H9 (cell line): ENCODE data around the gene EFCAB6. TPM values are rescaled to one million over a fixed set of nuclear protein-coding genes. Genes with fewer than 3 reads are reported as not detected.

Source experiments
- DNase-seq: peaks from one replicate; pipeline ENCODE4 v3.0.0-alpha.2; 2017
- H2AFZ ChIP-seq: one replicate; pipeline ENCODE4 v1.6.1; 2013; ENCODE audit warnings: mild to moderate bottlenecking, low read length, control low read depth, moderate library complexity
- H2AK5ac ChIP-seq: 2 replicates; pipeline ENCODE4 v1.6.1; 2013; ENCODE audit warnings: low read length, control low read depth, mixed read lengths; ENCODE audit not compliant: insufficient read length
- H2BK120ac ChIP-seq: one replicate; pipeline ENCODE4 v1.6.1; 2013; ENCODE audit warnings: low read depth, mild to moderate bottlenecking, low read length, control low read depth, inconsistent platforms; ENCODE audit not compliant: poor library complexity, severe bottlenecking
- H2BK12ac ChIP-seq: 2 replicates; pipeline ENCODE4 v1.6.1; 2013; ENCODE audit warnings: low read length, control low read depth, mixed read lengths, low read depth; ENCODE audit not compliant: insufficient read length
- H2BK15ac ChIP-seq: 2 replicates; pipeline ENCODE4 v1.6.1; 2013; ENCODE audit warnings: low read depth, low read length, control low read depth
- H2BK20ac ChIP-seq: one replicate; pipeline ENCODE4 v1.6.1; 2013; ENCODE audit warnings: low read depth, mild to moderate bottlenecking, low read length, control low read depth, inconsistent platforms; ENCODE audit not compliant: poor library complexity, severe bottlenecking
- H2BK5ac ChIP-seq: 2 replicates; pipeline ENCODE4 v1.6.1; 2013; ENCODE audit warnings: low read length, control low read depth, mixed read lengths; ENCODE audit not compliant: insufficient read length
- H3K14ac ChIP-seq: 2 replicates; pipeline ENCODE4 v1.6.1; 2013; ENCODE audit warnings: low read length, control low read depth; ENCODE audit not compliant: insufficient read depth
- H3K18ac ChIP-seq: 2 replicates; pipeline ENCODE4 v1.6.1; 2013; ENCODE audit warnings: low read depth, mild to moderate bottlenecking, mixed read lengths, low read length, control low read depth; ENCODE audit not compliant: insufficient read length
- H3K23ac ChIP-seq: 2 replicates; pipeline ENCODE4 v1.6.1; 2013; ENCODE audit warnings: low read length, control low read depth, mixed read lengths, low read depth; ENCODE audit not compliant: insufficient read length
- H3K23me2 ChIP-seq: 2 replicates; pipeline ENCODE4 v1.6.1; 2013; ENCODE audit warnings: low read depth, mild to moderate bottlenecking, mixed read lengths, low read length, control low read depth; ENCODE audit not compliant: insufficient read length, poor library complexity, severe bottlenecking
- H3K27ac ChIP-seq: 2 replicates; pipeline ENCODE4 v1.5.1; 2013; ENCODE audit warnings: low read length, control low read depth, mixed read lengths, low read depth; ENCODE audit not compliant: insufficient read length
- H3K27me3 ChIP-seq: 2 replicates; pipeline ENCODE4 v1.6.1; 2013; ENCODE audit warnings: low read length, control low read depth, inconsistent platforms; ENCODE audit not compliant: insufficient read depth
- H3K4ac ChIP-seq: 2 replicates; pipeline ENCODE4 v1.6.1; 2013; ENCODE audit warnings: low read depth, mild to moderate bottlenecking, control low read depth, inconsistent platforms, low read length, moderate library complexity
- H3K4me1 ChIP-seq: 2 replicates; pipeline ENCODE4 v1.6.1; 2013; ENCODE audit warnings: low read length, control low read depth, inconsistent platforms; ENCODE audit not compliant: insufficient read depth
- H3K4me2 ChIP-seq: 2 replicates; pipeline ENCODE4 v1.6.1; 2013; ENCODE audit warnings: low read length, control low read depth, mixed read lengths; ENCODE audit not compliant: insufficient read length, insufficient read depth
- H3K56ac ChIP-seq: 2 replicates; pipeline ENCODE4 v1.6.1; 2013; ENCODE audit warnings: low read depth, mild to moderate bottlenecking, mixed read lengths, low read length, control low read depth; ENCODE audit not compliant: insufficient read length
- H3K79me1 ChIP-seq: 2 replicates; pipeline ENCODE4 v1.6.1; 2013; ENCODE audit warnings: low read depth, mild to moderate bottlenecking, moderate library complexity, low read length, control low read depth, inconsistent platforms; ENCODE audit not compliant: insufficient read depth, poor library complexity, severe bottlenecking
- H3K79me2 ChIP-seq: 2 replicates; pipeline ENCODE4 v1.6.1; 2013; ENCODE audit warnings: low read length, control low read depth, inconsistent platforms; ENCODE audit not compliant: insufficient read depth
- H3K9ac ChIP-seq: 2 replicates; pipeline ENCODE4 v1.6.1; 2013; ENCODE audit warnings: low read length, control low read depth, mixed read lengths; ENCODE audit not compliant: insufficient read length; ENCODE audit errors: extremely low read depth
- H3K9me3 ChIP-seq: one replicate; pipeline ENCODE4 v1.6.1; 2013; ENCODE audit warnings: low read depth, low read length, inconsistent platforms; ENCODE audit not compliant: control insufficient read depth
- H3T11ph ChIP-seq: one replicate; pipeline ENCODE4 v1.6.1; 2013; ENCODE audit warnings: mild to moderate bottlenecking, low read length, control low read depth, inconsistent platforms
- H4K20me1 ChIP-seq: one replicate; pipeline ENCODE4 v1.6.1; 2013; ENCODE audit not compliant: control insufficient read depth, insufficient read length, insufficient read depth
- H4K5ac ChIP-seq: 2 replicates; pipeline ENCODE4 v1.6.1; 2013; ENCODE audit warnings: low read depth, mild to moderate bottlenecking, mixed read lengths, low read length, control low read depth; ENCODE audit not compliant: insufficient read length
- H4K8ac ChIP-seq: replicated peaks from 2 replicates; pipeline ENCODE4 v1.6.1; 2013; ENCODE audit warnings: low read length, control low read depth, mixed read lengths, low read depth; ENCODE audit not compliant: insufficient read length
- H4K91ac ChIP-seq: 2 replicates; pipeline ENCODE4 v1.6.1; 2013; ENCODE audit warnings: low read depth, mild to moderate bottlenecking, moderate library complexity, mixed read lengths, low read length, control low read depth; ENCODE audit not compliant: insufficient read length
- H3K27ac Mint-ChIP-seq, 3 experiments: 2 replicates in 2 of 3; 3 replicates in 1 of 3; pipeline ENCODE4 v1.8.0; 2020 to 2021; ENCODE audit warnings: mixed read lengths in 3 of 3, mild to moderate bottlenecking in 1 of 3, moderate library complexity in 1 of 3
- H3K27me3 Mint-ChIP-seq: 2 replicates; pipeline ENCODE4 v1.8.0; 2021; ENCODE audit warnings: low read depth, mild to moderate bottlenecking, moderate library complexity, mixed read lengths
- H3K36me3 Mint-ChIP-seq, 3 experiments: 2 replicates in 2 of 3; 3 replicates in 1 of 3; pipeline ENCODE4 v1.8.0; 2020 to 2021; ENCODE audit warnings: low read depth in 3 of 3, mixed read lengths in 3 of 3; ENCODE audit not compliant: insufficient read depth in 1 of 3
- H3K4me1 Mint-ChIP-seq, 2 experiments: 2 replicates each; pipeline ENCODE4 v1.8.0; 2020; ENCODE audit warnings: mixed read lengths in 2 of 2
- H3K4me3 Mint-ChIP-seq, 2 experiments: 2 replicates in 1 of 2; 3 replicates in 1 of 2; pipeline ENCODE4 v1.8.0; 2020 to 2021; ENCODE audit warnings: mild to moderate bottlenecking in 2 of 2, mixed read lengths in 2 of 2, moderate library complexity in 1 of 2
- H3K9me3 Mint-ChIP-seq, 2 experiments: 2 replicates in 1 of 2; 3 replicates in 1 of 2; pipeline ENCODE4 v1.8.0; 2020; ENCODE audit warnings: mild to moderate bottlenecking in 2 of 2, mixed read lengths in 2 of 2, moderate library complexity in 1 of 2
- WGBS: extraction: QIAGEN DNeasy Blood & Tissue Kit; methylation state at CpG from one replicate; pipeline ENCODE4 v1.1.7; 2013; ENCODE audit warnings: missing lambda C conversion rate, low lambda C conversion rate, mixed read lengths; ENCODE audit not compliant: insufficient read length; ENCODE audit errors: extremely low coverage; 5-methylcytosine and 5-hydroxymethylcytosine counted together
- total RNA-seq: library from RNA; stranded (reverse); gene quantifications from 2 replicates; pipeline ENCODE4 v1.2.1, GENCODE V29; 2021
- TF ChIP-seq, protein P1 (sequence below): fragments of 200-600 bp; sonication (generic); conservative IDR thresholded peaks from 3 replicates; pipeline ENCODE4 v1.8.0; 2021; ENCODE audit warnings: antibody characterized with exemption, mild to moderate bottlenecking

EFCAB6 gene
- total RNA-seq, 1 experiment from 2014 or later: 0.31 TPM

DNA sequence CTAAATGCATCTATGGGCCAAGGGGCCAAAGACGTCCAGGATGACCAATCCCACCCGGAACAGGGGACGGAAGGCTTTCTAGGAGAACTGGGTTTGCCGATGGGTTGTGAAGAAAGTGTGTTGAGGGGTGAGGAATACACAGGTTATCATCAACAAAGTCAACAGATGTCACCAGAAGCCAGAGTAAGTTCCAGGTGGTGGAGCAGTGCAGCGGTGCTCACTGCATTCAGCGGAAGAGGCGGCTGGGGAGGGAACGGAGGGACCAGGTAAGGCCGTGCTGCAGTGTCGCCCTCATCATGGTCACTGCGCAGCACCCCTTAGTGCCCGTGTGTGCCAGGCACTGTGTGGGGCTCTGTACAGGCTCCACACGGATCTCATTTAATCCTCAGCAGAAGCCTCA, 176.0 kb downstream of the EFCAB6 start:
- Mint-ChIP-seq H3K9me3 (peaks cover 12 to 14% of the 10 kb centered on the region in 2 experiments), H3K4me3 (no peak overlapping the region), H3K27me3 (peaks cover 14% of the 10 kb centered on the region), H3K4me1 (no peaks in the 10 kb centered on the region), H3K27ac (no peak overlapping the region), H3K36me3 (peaks cover 7 to 11% (median 10%) of the 10 kb centered on the region in 3 experiments; a peak in 6 of 7 replicates)
- Histone ChIP-seq H3K18ac (no peak overlapping the region), H4K91ac (no peak overlapping the region), H2AFZ (no peak overlapping the region), H3K27ac (no peak overlapping the region), H2BK20ac (no peak overlapping the region), H2BK5ac (no peak overlapping the region), H3T11ph (no peak overlapping the region), H3K27me3 (no peaks in the 10 kb centered on the region), H3K14ac (no peak overlapping the region), H4K5ac (no peak overlapping the region), H3K79me2 (no peaks in the 10 kb centered on the region), H2BK12ac (no peak overlapping the region), H3K4me1 (no peaks in the 10 kb centered on the region; the same call in 1 of the 2 replicates), H3K23me2 (peaks cover 3% of the 10 kb centered on the region), H4K8ac (no peak overlapping the region), H3K23ac (no peak overlapping the region), H3K56ac (no peak overlapping the region), H3K9ac (no peak overlapping the region), H4K20me1 (no peaks in the 10 kb centered on the region), H2BK15ac (no peak overlapping the region), H2BK120ac (no peak overlapping the region), H3K79me1 (no peaks in the 10 kb centered on the region), H3K4ac (no peak overlapping the region), H3K4me2 (no peak overlapping the region), H2AK5ac (no peak overlapping the region), H3K9me3 (no peaks in the 10 kb centered on the region)
- TF ChIP-seq, protein P1, sequence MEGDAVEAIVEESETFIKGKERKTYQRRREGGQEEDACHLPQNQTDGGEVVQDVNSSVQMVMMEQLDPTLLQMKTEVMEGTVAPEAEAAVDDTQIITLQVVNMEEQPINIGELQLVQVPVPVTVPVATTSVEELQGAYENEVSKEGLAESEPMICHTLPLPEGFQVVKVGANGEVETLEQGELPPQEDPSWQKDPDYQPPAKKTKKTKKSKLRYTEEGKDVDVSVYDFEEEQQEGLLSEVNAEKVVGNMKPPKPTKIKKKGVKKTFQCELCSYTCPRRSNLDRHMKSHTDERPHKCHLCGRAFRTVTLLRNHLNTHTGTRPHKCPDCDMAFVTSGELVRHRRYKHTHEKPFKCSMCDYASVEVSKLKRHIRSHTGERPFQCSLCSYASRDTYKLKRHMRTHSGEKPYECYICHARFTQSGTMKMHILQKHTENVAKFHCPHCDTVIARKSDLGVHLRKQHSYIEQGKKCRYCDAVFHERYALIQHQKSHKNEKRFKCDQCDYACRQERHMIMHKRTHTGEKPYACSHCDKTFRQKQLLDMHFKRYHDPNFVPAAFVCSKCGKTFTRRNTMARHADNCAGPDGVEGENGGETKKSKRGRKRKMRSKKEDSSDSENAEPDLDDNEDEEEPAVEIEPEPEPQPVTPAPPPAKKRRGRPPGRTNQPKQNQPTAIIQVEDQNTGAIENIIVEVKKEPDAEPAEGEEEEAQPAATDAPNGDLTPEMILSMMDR: no peak
- WGBS: no CpG with 5 or more reads among the region's 13 CpGs
- no peak for DNase-seq
